Stimulated activated CD4-positive, alpha-beta T cell treated with anti-CD3 and anti-CD28 coated beads, TNF-alpha, amount 100 ng/mL, for 1 hour (primary cell): ENCODE results near the gene SHE.
"Not testable (repeated sequence)": the region's sequence is repeated elsewhere in the genome, so short reads cannot be mapped to it uniquely, and the experiment has no call there.

Experiments used
- DNase-seq, 3 donors: peaks; one replicate each; pipeline ENCODE4 v3.0.0-alpha.2; 2020; ENCODE audit warnings: low read depth in 3 of 3, low spot score in 1 of 3

Gene SHE

DNA sequence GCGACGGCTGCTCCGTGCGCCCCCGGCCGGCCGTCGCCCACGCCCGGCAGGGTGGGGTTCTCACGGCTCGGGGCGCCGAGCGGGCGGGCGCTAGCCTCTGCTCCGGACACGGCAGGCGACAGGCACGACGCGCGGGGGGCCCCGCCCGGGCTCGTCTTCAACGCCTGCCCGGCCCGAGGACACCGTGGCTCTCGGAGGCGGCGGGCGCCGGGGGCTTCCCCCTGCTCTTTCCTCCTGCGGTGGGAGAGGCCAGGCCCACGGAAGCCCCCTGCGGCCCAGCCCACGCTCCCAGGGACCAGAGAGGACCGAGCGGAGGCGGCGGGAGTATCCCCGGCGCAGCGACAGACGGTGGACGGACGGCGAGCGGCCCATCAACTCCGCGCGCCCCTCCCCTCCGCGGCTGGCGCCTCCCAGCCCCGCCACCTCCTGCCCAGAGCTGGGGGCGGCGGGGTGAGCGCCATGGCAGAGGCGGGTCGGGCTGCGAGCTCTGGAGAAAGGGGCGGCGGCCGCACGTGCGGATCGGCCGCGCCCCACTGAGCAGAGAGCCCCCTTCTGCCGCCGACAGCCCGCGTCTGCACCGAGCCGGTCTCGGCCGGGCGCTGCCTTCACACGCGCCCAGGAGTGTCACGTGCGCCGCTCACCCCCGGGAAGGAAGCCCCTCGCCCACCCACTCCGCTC lies at the start of gene SHE, which contains the start of gene TDRD10:
SHE (minus strand) TSS at position 347 of the 678 bp plus-strand sequence. CDS start 386 bp downstream, outside the sequence.
TDRD10 (plus strand) TSS at position 154 of the 678 bp plus-strand sequence. CDS start 4,685 bp downstream, outside the sequence.
- DNase-seq: no peak

DNA sequence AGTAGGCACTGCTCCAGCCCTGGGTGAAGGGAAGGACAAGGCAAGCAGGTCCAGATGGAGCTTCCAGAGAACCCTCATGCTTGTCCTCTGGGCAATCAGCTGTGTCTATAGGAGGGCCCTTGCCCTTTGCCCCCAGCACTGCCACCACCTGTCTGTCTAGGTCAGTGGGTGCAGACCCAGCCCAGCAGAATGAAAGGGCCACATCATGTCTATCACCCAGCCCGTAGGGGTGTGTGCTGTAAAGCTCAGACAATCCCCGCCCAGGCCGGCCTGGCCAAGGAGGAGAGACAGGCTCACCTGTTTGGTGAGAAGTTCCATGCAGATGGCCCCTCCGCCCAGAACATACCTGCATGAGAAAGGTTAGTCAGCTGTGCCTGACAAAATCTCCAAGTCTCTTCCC lies 49.3 kb upstream of the SHE start:
- no peak for DNase-seq

DNA sequence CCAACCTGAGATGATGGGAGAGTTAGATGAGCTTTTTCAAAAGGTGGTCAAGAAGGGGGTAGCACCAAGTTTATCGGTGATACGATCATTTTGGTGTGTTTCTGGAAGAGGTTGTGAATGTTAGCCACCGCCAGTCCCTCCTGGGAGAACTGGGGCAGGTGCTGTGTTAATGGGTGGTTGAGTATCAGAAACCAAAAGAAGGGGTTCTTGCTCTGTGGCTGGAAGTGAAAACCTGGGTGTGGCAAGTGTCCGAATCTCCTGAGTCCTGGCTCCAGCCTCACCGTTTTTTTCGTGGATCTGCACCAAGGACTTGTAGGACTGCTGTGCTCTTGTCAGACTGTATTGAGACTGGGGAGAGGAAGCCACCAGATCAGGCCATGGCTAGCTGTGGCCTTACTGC lies 48.4 kb upstream of the SHE start:
- DNase-seq: no peak

DNA sequence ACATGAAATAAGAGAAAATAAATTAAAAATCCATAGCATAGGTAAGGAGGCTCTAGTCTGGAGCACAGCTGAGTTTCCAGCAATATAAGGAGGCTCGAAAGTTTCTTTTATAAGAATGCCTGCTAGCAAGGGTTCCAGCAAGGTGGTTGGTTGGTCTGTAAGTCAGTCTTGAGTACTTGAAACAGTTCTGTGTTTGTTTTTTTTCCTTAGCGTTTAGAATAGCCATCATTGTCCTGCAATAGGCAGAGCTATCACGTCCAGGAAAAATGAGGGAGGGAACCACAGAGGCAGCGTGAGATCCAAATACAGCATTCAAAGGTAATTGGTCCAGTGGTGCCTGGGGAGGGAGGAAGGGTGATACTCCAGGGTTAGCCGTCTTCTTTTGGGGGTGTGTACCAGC lies 47.9 kb upstream of the SHE start:
- no peak for DNase-seq

DNA sequence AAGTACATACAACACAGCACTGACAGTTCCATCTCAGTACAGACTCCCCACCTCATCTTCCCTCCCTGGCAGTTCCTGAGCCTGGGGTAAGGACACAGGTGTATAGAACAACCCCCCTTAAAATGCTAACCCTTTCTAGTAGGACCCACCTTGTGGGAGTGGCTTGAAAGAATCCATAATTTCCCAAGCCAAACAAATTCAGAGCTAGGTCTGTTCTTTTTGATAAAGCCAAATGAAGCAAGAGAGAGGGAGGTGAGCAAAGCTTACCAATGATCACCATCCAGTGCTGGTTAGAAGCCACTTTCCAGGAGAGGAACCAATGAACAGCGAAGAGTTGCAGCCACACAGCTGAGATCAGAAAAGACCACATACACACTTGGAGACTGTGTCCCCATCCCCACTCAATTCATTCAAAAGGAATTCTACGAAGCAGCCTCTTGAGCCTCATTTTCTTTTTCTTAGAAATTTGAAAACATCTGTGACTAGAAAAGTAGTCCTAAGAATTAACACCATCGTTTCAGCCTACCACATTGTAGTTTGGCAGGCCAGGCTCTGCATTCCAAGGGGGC lies 47.1 kb upstream of the SHE start:
- DNase-seq: no peak

DNA sequence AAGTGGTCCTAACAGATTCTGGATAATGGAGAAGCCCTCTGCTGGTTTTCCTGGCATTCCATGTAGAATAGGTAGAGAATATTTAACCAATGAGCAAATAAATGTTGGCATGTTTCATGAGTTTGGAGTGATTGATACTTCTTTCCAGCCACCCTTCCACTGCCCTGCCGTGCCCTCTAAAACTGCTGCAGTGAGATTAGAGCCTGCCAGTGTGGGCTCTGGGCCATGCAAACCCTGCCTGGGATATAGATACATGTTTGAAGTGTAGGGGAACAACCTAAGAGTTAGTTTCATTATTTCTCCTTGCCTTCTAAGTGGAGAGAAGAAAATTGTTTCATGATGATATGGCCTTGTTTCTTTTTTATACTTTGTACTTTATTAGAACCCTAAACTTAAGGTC lies 45.8 kb upstream of the SHE start:
- DNase-seq: no peak

DNA sequence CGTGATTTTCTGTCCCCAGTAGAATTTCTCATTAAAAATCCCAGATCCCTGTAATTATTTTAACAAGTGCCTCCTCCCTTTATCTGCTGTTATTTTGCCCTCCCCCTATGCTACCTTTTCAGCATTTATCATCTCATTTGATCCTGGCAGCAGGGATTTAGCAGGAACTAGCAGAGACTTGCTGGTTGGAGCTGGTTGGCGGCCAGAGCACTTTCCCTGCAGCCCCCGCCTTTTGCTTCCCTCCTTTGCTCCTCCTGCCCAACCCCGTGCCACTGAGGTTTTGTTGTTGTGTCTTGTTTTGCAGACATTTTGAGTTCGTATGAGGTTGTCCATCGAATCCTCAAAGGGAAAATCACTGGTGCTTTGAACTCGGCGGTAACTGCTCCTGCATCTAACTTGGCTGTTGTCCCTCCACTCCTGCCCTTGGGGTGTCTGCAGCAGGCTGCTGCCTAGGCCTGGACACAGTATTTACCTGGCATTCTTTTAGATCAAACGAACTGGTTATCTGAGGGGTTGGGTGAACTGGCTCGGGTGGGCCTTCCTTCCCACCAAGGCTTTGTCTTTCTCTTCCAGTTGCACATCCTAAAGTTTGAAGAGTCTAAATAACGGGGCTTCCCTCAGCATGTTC lies 45.0 kb upstream of the SHE start:
- no peak for DNase-seq

DNA sequence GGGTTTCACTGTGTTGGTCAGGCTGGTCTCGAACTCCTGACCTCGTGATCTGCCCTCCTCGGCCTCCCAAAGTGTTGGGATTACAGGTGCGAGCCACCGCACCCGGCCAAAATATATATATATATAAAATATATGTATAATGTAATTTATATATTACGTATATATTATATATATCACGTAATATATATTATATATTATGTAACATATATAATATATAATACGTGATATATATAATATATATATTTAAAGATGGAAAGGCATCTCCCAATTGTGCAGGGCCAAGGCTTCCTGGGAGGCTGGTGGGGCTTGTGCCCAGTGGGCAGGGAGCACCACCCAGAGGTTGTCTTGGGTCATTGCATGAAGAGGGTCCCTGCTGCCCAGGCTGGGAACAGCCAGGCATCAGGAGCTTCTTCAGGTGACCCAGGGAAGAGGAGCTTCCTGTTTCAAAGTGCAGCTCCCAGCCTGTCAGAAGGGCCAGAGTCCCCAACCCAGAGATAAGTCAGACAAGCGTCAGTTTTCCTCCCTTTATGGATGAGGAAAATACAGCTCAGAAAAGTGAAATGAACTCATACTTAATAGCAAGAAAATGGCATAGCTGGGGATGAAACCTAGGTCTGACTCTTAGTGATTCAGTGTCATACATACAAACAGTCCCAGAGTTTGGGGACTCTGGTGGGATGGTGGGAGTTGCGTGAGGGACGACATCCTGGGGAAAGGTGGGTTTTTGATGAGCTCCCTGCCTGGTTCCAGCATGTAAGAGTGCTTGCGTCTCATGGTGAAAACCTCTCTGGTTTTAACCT lies 44.3 kb upstream of the SHE start:
- DNase-seq: peak in 2 of 3 donors; percentile 20 to 24

DNA sequence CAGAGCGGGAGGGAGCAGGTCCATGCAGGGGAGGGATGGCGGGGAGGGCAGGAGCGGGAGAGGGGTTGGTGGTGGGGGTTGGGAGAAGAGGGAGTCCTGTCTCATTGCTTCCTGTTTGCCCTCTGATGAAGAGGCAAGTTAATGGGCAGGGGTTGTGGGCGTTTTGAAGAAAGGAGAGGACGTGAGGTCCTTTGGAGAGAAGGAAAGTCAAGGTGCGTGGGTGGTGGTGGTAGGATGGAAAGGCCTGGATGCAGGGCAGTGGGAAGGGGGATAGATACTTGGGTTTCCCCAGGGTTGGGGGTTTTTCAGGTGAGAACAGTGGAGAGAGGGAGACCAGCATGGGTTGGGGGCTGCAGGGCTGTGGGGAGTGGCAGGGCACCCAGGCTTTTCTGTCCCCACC lies 39.0 kb upstream of the SHE start:
- no peak for DNase-seq

DNA sequence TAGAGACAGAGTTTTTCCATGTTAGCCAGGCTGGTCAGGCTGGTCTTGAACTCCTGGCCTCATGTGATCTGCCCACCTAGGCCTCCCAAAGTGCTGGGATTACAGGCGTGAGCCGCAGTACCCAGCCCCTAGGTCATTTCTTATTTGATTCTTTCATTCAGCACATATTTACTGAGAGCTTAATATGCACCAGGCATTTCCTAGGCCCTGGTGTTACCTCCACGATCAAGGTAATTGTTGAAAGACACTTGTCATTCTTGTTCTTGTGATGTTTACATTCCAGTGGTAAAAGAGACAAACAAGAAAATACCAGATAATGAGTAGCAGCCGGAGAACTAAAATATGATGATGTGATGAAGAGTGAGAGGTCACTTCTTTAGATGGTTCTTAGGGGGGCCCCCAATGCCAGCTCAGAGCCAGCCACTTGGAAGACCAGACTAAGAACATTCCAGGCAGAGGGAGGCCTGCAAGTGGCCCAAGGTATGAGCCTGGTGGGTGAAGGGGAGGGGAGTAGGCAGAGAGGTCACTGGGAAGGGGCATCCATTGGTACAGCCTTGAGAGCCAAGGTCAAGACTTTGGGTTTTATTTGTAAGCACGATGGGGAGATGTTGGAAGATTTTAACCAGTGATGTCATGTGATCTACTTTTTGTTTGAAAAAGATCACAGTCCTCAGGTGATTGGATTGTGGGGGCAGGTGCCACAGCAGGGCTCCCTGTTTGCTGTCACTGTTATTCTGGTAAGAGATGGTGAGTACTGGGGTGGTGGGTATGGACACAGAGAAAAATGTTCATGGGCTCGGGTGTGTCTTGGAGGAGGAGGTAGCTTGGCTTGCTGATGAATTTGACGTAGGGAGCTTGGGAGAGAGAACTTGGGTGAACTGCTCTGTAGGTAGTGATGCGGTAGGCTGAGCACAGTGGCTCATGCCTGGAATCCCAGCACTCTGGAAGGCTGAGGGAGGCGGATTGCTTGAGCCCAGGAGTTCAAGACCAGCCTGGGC lies 37.6 kb upstream of the SHE start:
- DNase-seq: no peak

DNA sequence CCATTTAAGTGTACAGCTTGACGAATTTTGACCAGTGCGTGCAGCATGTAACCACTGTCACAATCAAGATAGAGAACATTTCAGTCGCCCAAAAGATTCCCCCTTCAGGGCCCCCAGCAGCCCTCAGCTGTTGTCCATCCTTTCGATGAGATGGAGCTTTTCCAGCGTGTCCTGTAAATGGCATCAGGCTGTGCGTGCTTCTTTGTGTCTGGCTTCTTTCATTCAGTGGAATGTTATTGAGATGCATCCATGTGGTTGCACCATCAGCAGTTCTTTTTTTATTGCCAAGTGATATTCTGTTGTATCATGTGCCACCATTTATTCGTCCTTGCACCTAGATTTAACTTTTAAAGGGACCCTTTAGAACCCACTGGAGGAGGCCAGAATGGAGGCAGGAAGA lies 34.4 kb upstream of the SHE start:
- DNase-seq: no peak

DNA sequence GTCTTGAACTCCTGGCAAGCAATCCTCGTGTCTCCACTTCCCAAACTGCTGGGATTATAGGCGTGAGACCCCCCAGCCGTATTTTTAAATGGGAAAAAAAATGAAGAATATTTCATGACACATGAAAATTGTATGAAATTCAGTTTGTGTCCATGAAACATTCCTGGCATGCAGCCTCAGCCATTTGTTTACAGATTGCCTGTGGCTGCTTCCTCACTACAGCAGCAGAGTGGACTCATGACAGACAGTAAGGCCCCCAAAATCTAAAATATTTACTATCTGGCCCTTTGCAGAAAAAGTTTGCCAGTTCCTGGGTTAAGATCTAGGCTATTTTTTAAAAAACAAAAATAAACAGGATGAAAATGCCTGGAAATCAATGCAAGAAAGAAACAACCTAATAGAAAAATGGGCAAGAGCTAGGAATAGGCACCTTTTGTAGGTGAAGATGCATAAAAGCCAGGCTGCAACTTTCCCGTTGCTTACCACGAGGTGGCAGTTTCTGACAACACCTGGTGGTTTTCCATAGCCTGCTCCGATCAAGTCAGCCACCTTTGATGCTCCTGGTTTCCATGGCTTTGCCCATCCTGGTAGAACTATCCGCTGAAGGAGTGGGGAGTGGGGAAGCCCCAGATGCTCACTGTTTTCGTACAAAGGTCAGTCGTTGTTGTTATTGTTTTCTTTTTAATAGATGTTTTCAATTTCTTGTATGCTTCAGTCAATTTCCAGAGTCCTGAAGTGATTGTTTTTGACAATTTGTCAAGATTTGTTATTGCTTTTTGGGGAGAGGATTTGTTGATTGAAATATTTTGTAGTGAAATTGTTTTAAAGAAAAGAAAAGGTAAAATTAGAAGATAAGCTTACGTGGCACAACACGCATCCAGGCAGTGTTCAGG lies 32.0 kb upstream of the SHE start:
- DNase-seq: no peak

DNA sequence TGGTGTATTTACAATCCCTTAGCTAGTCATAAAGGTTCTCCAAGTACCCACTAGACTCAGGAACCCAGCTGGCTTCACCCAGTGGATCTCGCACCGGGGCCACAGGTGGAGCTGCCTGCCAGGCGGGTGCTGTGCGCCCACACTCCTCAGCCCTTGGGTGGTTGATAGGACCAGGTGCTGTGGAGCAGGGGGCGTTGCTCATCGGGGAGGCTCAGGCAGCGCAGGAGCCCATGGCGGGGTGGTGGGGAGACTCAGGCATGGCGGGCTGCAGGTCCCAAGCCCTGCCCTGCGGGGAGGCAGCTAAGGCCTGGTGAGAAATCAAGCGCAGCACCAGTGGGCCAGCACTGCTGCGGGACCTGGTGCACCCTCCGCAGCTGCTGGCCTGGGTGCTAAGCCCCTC lies 29.7 kb upstream of the SHE start:
- DNase-seq: not testable (repeated sequence)

DNA sequence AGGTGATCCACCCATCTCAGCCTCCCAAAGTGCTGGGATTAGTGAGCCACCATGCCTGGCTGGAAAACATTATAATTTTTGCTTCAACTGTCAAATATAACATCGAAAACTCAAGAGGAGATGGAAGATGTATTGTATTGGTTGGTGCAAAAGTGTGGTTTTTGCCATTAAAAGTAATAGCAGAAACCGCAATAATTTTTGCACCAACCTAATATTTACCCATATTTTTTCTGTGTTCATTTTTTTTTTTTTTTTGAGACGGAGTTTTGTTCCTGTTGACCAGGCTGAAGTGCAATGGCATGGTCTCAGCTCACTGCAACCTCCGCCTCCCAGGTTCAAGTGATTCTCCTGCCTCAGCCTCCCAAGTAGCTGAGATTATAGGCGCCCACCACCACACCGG lies 27.1 kb upstream of the SHE start:
- no peak for DNase-seq

DNA sequence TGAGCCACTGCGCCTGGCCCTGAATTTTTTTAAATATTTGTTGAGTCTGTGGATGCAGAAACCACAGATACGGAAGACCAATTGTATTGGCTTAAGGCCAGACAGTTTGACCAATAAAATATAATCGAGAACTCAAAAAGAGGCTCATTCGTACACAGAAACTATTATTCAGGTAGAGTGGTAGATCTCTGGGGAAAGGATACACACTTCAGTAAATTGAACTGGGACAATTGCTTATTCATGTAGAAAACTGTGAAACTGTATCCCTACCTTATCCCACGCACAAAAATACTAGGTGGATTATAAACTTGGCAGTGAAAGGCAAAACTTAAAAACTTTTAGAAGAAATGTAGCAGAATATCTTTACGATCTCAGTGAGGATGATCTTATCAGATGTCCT lies 25.0 kb upstream of the SHE start:
- DNase-seq: no peak

DNA sequence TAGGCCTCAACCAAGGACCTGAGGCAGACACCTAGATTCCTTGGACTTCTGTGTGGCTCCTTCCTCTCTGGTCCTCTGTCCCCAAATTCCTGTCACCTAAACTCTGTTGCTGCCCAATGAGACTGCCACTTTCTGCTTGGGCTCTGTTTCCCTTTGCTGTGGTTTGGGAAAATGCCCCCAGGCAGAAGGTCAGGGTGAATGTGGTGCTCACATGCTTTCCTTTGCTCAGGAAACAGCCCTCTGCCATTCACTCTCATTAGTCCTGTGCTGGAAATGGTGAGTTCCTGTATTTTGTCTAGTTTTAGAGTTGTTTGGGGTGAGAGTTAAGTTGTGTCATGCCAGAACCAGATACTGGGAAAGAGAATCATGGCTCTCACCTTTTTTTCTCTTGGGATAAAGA lies 22.7 kb upstream of the SHE start:
- no peak for DNase-seq

DNA sequence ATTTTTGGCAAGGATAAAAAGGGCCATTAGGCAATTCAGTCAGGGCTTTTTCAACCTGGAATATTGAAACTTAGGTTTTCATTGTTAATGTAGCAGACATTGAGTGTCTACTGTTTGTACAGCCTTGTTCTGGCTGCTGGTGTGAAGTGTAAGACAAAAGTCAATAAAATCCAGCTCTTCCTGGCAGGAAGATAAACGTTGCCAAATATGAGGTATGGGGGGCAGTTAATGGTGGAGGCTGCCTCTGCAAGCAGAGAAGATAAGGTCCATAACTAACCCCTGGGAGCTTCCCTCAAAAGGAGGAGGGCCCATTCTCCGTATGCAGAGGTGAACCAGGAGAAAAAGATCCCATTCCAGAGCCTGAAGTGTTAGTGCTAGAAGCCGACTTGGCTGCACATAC lies 19.5 kb upstream of the SHE start:
- DNase-seq: no peak

DNA sequence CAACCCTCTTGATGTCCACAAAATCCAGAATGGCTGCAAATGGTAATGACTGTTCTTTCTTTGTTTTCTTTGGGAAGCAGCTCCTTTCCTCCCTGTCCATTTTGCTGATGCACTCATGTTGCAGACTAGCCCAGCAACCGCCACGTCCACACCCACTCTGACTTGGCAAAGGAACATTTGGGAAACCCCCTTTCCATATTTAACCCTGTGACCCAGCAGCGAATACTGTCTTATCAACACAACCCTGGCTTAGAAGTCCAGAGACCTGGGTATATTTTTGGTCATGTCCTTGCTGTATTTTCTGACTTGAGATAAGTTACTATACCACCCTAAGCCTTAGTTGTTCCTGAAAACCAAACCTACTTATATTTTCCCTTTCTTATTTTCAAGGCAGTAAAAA lies 18.1 kb upstream of the SHE start:
- no peak for DNase-seq

DNA sequence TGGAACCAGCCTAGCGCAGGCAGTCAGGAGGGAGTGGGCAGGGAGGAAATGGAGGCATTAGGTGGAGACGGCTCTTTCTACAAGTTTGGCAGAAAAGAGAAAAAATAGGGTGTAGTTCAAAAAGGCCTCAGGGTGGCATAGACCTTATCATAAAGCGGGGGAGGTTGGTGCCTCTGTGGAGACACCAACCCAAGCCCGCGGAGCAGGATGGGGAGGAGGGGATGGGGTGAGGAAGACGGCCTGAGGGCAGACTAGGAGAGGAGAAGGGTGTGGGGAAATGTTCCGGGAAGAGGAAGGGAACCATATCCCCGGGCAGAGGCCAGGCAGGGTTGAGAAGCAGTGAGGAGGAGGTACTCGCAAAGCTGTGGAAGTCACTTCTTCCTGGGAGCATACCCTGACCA lies 17.4 kb upstream of the SHE start:
- DNase-seq: no peak

DNA sequence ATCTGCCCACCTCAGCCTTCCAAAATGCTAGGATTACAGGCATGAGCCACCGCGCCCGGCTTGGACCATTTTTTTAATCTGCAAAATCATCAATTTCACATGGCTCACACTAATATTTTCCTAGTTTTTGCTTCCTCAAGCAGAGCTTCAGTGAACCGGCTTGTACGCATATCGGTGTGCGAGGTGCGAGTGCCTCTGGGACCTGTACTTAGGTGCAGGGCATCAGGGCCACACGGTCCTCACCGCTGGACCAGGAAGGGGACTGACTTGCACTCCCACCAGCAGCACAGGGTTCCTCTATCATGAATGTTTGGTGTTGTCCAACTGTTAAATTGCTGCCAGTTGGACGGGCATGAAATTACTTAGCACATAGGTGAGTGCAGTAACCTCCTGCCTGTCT lies 15.4 kb upstream of the SHE start:
- no peak for DNase-seq
